ENCODE measurements around the gene SCARB1. TPM values are rescaled to one million over a fixed set of nuclear protein-coding genes. Genes with fewer than 3 reads are reported as not detected.

The SCARB1 gene
- total and polyA plus RNA-seq, 2 experiments from 2014 or later = 31.0 to 62.5 TPM

GRCh38 chr12:124756760-124757159 is 106.9 kb downstream of the SCARB1 start:
- peaks cover 39% of the 10 kb centered on the region for H3K9me3 Mint-ChIP-seq
- Histone ChIP-seq H2AFZ (no peak overlapping the region), H3K36me3 (ENCODE audit: insufficient read depth) (no peaks in the 10 kb centered on the region), H3F3A (replicated peaks; ENCODE audit: low read depth) (no peaks in the 10 kb centered on the region), H4K20me1 (replicated peaks; ENCODE audit: insufficient read depth) (no peaks in the 10 kb centered on the region), H3K4me3 (no peak overlapping the region), H3K27me3 (ENCODE audit: insufficient read depth) (no peaks in the 10 kb centered on the region), H3K79me2 (replicated peaks; ENCODE audit: insufficient read depth) (no peaks in the 10 kb centered on the region), H3K4me1 (ENCODE audit: insufficient read depth) (peaks cover 17% of the 10 kb centered on the region), H3K27ac (ENCODE audit: low read depth) (no peak overlapping the region), H3K9me2 (ENCODE audit: insufficient read depth) (no peaks in the 10 kb centered on the region), H3K4me2 (no peak overlapping the region)
- DNase-seq (ENCODE audit: low spot score) (no peak), ATAC-seq (no peak)
- no peak for TF ChIP-seq ZNF331 (CRISPR knock-in tag; IDR thresholded peaks at IDR 0.05; ENCODE audit: low read depth)
- no peak for TF ChIP-seq STAT1 (IDR thresholded peaks at IDR 0.05; ENCODE audit: unreplicated experiment)
- TF ChIP-seq JUNB (IDR thresholded peaks at IDR 0.05; ENCODE audit: unreplicated experiment) = no peak
- TF ChIP-seq EZH2 (IDR thresholded peaks at IDR 0.05; ENCODE audit: low read depth, unreplicated experiment) = no peak
- TF ChIP-seq ZNF114 (CRISPR knock-in tag; IDR thresholded peaks at IDR 0.05) = no peak
- TF ChIP-seq REST (IDR thresholded peaks at IDR 0.05; ENCODE audit: unreplicated experiment) = no peak
- H3K36me3 Mint-ChIP-seq (ENCODE audit: low read depth) = peaks cover 26% of the 10 kb centered on the region
- peaks cover 16% of the 10 kb centered on the region for H3K27me3 Mint-ChIP-seq (ENCODE audit: insufficient read depth, low read depth, poor library complexity)
- H3K4me3 Mint-ChIP-seq = no peak overlapping the region
- no peak overlapping the region for H3K27ac Mint-ChIP-seq
- H3K4me1 Mint-ChIP-seq = peaks cover 29% of the 10 kb centered on the region

- no peak for ATAC-seq
- no peaks in the 10 kb centered on the region for H4K20me1 ChIP-seq (replicated peaks; ENCODE audit: insufficient read depth)
- H3K4me1 ChIP-seq (ENCODE audit: insufficient read depth) = peaks cover 17% of the 10 kb centered on the region
- Mint-ChIP-seq H3K4me1 (peaks cover 33% of the 10 kb centered on the region), H3K36me3 (ENCODE audit: low read depth) (peaks cover 26% of the 10 kb centered on the region), H3K9me3 (peaks cover 39% of the 10 kb centered on the region), H3K4me3 (no peak overlapping the region), H3K27ac (no peak overlapping the region), H3K27me3 (ENCODE audit: insufficient read depth, low read depth, poor library complexity) (peaks cover 16% of the 10 kb centered on the region)
- H3F3A ChIP-seq (replicated peaks; ENCODE audit: low read depth) = no peaks in the 10 kb centered on the region
- H2AFZ ChIP-seq = no peak overlapping the region
- H3K4me2 ChIP-seq = no peak overlapping the region
- DNase-seq (ENCODE audit: low spot score) = no peak
- H3K27me3 ChIP-seq (ENCODE audit: insufficient read depth) = no peaks in the 10 kb centered on the region
- no peaks in the 10 kb centered on the region for H3K9me2 ChIP-seq (ENCODE audit: insufficient read depth)
- H3K4me3 ChIP-seq = no peak overlapping the region
- no peaks in the 10 kb centered on the region for H3K79me2 ChIP-seq (replicated peaks; ENCODE audit: insufficient read depth)
- H3K36me3 ChIP-seq (ENCODE audit: insufficient read depth) = no peaks in the 10 kb centered on the region
- TF ChIP-seq POLR2AphosphoS5 (IDR thresholded peaks at IDR 0.05; ENCODE audit: low read depth) (no peak), EZH2 (IDR thresholded peaks at IDR 0.05; ENCODE audit: low read depth, unreplicated experiment) (no peak), CTCF (conservative IDR thresholded peaks at IDR 0.05; ENCODE audit: low read depth in 2 of 2) (no peak), CREB1 (CRISPR knock-in tag; IDR thresholded peaks at IDR 0.05; ENCODE audit: low read depth) (no peak), EZH2phosphoT487 (IDR thresholded peaks at IDR 0.05; ENCODE audit: unreplicated experiment) (no peak)
- no peak overlapping the region for H3K27ac ChIP-seq (ENCODE audit: low read depth)
Observed at GRCh38 chr12:124756166-124756565, 107.5 kb downstream of the SCARB1 start.

Data from GM23338 (cell line).